DOHH2 (cell line): ENCODE data around the gene KCNJ6.

Experiments used
- CTCF ChIP-seq: fragments of 200-600 bp; sonication (generic); IDR thresholded peaks from one replicate; pipeline ENCODE4 v1.5.1; 2014; ENCODE audit warnings: antibody characterized with exemption, mild to moderate bottlenecking, low read depth, low read length; ENCODE audit not compliant: poor library complexity, severe bottlenecking
- EZH2phosphoT487 ChIP-seq: fragments of 200-600 bp; sonication (generic); IDR thresholded peaks from 2 replicates; pipeline ENCODE4 v1.6.1; 2017; ENCODE audit warnings: borderline replicate concordance, mild to moderate bottlenecking, antibody characterized with exemption, low read length, moderate library complexity, mixed read lengths

- TF ChIP-seq CTCF (no peak), EZH2phosphoT487 (no peak)
Observed at GRCh38 chr21:37568916-37569315, 347.3 kb downstream of the KCNJ6 start.
